GM18517 (cell line): ENCODE results near the gene RNU5D-1.

Source experiments
- ATAC-seq: cut with Tn5 transposase; IDR thresholded peaks from one replicate; pipeline ENCODE4 v1.9.1; 2021; ENCODE audit warnings: mild to moderate bottlenecking, moderate library complexity; ENCODE audit not compliant: unreplicated experiment

The RNU5D-1 gene

DNA sequence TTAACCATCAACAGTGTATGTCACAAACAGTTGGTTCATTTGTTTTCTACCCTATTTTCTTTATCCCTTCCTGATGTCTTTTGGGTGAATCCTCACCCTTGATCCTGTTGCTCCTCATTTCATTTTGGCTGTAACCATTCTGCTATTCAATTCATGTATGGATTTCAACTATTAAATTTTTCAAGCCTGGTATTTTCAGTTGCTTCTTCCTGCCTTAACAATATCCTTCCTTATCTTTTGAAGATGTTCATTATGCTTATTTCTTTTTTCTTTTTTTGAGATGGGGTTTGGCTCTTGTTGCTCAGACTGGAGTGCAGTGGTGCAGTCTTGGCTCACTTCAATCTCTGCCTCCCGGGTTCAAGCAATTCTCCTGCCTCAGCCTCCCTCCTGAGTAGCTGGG lies 2.8 kb upstream of the RNU5D-1 start:
- no peak for ATAC-seq

DNA sequence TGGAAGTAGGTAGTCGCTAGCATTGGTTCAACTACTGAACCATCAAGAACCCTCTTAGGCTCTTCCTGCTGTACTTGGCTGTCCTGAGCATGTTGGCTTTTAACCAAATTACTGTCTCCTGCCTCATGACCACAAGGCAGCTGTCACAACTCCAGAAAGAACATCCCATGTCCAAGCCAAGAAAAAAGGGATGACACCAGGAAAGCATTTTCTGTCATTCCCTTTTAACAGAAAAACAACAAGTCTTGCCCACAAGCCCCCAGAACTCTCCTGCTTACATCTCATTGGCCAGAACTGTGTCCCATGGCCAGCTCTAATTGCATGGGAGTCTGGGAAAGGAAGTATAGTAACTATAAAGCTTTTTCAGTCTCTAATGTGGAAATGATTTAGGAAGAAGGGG lies 2.4 kb upstream of the RNU5D-1 start:
- ATAC-seq, result no peak

DNA sequence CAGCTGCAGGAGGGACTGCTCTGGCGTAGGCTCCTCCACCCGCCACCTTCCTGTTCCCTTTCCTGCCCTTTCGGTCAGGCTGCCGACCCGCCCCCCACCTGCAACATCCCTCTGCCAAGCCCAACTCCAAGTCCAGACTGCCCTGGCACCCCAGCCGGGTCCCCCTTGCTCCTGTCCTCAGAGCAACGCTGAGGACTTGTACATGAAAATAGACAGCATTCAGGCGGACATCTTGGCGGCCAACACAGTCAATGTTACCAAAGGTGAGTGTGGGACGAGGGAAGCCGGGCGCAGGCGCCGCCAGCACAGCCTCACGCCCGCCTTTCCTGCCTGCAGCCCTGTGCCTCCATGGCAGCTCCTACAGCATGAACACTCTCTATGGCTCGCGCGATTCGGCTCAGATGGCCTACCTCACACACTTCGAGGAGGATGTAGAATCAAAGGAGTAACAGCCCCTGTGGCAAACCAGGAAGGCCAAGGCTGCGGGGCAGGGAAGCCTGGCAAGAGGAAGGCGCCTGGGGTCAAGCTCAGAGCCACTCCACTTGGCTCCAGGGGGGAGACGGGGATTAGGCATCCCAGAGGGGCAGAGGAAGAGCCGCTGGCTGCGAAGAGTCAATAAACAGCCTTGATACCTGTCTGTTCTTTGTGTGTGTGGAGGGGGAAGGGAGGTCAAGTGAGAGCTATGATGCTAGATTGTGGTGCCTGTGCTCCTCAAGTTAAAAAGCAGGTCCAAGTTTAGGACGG lies 5.8 kb downstream of the RNU5D-1 start:
- ATAC-seq, result no peak

- ATAC-seq, result no peak
Observed at GRCh38 chr1:44724296-44724954, 6.5 kb downstream of the RNU5D-1 start.

- ATAC-seq, result no peak
Observed at GRCh38 chr1:44723496-44724295, 7.3 kb downstream of the RNU5D-1 start.

DNA sequence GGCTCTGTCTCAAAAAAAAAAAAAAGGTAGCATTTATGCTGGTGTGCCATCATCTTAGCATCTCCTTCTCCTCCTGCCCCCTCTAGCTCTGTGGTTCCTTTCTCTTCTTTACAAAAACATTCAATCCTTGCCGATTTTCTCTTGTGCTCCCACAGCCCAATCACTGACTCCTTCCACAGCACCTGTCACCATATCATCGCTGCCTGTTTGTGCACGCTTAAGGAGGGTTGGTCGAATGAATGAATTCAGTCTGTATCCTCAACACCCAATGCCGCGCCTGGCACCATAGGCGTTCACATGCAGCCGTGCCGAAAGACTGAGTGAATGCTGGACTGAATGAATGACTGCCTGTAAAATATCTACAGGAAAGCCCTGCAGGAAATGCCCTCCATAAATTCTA lies 7.9 kb downstream of the RNU5D-1 start:
- ATAC-seq, result no peak

- ATAC-seq, result peak; percentile 72
Observed at GRCh38 chr1:44721485-44722361, 9.2 kb downstream of the RNU5D-1 start.

DNA sequence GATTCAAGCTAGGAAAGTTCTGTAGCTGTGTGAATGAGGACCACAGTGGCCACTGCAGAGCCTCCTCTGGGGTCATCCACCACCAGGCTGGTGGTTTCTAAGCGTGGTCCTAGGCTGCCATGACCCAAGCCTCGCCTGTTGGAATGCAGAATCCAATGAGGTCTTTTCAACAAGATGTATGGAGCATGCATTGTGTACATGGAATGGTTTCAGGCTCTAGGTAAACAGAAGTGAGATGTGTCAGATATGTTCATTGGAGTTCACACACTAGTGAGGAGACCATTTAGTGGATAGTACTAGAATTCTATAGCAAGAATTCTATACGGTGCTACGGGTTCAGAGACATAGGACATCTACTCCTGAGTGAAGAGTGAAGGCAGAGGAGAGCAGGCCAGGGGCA lies 10.7 kb downstream of the RNU5D-1 start:
- no peak for ATAC-seq

- ATAC-seq, result no peak
Observed at GRCh38 chr1:44719318-44719717, 11.7 kb downstream of the RNU5D-1 start.

- no peak for ATAC-seq
Observed at GRCh38 chr1:44718091-44718490, 12.9 kb downstream of the RNU5D-1 start.

- no peak for ATAC-seq
Observed at GRCh38 chr1:44717653-44718052, 13.3 kb downstream of the RNU5D-1 start.

- no peak for ATAC-seq
Observed at GRCh38 chr1:44717156-44717555, 13.8 kb downstream of the RNU5D-1 start.

DNA sequence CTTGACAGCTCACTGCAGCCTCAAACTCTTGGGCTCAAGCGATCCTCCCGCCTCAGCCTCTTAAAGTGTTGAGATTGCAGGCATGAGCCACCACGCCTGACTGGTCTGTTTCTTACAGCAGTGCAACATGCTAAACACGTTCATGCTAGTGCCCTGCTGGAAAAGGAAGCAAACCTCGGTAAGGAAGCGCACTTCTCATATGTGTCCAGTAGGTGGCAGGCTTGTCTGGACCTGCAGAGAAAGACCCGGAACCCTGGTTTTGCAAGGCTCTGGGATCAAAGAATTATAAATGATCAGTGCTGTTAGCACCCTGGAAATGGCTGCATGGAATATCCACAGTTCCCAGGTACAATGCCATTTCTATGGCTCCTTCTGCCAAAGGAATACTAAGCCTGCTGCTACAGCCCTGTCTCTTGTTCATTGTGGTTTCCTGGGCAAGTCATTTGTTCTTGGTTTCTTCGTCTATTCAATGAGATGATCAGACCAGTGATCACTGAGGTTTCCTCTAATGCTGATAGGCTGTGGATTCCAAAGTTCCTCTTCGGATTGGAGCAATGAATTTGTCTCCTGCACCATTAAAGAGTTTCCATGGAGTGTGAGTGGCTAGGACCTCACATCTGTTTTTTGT lies 15.9 kb downstream of the RNU5D-1 start:
- no peak for ATAC-seq

DNA sequence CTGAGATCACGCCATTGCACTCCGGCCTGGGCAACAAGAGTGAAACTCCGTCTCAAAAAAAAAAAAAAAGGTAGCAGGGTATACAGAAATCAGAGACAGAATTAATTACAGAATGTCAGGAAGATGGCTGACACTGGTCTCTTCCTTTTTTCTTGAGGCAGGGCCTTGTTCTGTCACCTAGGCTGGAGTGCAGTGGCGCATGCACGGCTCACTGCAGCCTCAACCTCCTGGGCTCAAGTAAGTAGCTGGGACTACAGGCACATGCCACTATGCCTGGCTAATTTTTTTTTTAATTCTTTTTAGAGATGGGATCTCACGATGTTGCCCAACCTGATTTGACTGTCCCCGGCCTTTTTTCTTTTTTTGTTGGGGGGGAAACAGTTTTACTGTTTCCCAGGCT lies 16.4 kb downstream of the RNU5D-1 start:
- no peak for ATAC-seq

GRCh38 chr1:44713321-44713781 lies 17.6 kb downstream of the RNU5D-1 start:
- no peak for ATAC-seq

DNA sequence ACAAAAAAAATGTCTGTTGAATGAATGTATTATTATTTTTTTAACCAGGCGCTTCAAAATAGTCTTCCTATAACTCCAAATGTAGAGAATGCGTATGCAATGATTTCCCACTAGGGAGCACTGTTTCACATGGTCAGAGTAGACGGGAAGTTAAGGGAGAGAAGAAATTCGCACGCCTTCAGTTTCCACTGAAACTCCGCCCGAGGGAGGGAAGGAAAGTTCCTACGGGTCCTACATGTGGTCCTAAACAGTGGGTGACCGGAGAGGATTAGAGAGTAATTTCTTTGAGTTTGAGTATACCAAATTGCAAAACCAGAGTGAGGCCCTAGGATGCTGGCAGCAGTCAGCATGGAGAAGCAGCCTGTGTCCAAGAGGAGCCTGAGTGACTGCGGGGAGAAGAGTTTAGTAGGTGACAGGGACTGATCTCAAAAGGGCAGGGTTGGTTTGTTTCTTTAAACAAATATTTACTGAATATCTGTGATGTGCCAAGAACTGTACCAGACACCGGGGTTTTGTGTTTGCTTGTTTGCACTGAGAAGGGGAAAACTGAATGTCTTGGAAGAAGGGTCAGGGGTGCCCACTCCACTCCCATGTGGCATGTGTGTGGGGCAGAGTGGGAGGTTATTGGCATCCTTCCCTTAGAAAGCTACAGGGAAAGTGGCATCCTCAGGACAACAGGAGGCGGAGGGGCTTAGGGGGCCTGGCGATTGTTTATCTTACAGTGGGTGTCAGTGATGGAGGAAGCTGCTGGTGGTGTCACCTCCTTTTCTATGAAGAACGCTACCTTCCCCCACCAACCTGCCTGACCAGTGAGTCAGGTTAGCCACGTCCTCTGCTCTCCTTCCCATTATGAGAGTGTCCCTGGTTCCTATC lies 22.8 kb downstream of the RNU5D-1 start:
- no peak for ATAC-seq

DNA sequence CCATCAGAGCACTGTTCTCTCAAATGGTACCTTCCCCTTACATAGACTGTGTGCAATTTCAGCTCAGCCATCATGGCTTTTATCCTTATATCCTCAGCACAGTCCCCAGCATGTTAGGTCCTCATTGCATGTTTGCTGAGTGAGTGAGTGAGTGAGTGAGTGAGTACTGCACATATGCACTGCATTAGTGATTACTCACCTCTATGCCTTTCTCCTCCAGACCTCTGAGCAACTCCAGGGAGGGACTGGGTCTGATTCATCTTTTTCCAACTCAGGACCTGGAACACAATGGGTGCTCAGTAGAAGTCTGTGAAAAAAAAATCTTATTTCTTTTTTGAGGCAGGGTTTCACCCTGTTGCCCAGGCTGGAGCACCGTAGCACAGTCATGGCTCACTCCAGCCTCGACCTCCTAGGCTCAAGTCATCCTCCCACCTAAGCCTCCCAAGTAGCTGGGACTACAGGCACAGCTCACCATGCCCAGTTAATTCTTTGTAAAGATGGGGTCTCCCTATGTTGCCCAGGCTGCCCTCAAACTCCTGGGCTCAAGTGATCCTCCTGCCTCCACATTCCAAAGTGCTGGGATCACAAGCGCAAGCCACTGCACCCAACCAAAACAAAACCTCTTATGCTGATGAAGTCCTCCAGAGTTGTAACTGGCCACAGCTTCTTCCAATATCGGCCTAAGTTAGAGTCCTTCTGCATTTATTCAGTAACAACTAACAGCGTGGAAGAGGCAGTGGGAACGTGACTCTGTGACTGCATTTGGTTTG lies 23.7 kb downstream of the RNU5D-1 start:
- no peak for ATAC-seq

DNA sequence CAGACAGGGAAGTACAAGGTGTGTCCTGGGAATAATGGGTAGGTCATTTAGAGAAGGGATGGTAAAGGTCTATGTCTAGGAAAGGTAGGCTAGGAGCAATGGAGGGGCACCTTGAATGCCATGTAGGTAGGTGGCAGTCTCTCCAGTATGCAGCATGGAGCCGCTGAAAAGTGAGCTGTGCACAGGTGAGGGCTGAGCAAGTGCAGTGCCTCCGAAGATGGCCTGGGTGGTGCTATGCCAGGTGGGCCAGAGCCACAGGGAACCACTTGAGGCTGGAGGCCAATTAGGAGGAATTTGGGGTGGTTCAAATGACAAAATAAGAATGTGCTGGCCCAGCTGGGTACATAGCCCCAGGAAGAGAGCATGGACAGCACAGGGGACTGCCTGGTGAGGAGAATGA lies 25.0 kb downstream of the RNU5D-1 start:
- no peak for ATAC-seq

DNA sequence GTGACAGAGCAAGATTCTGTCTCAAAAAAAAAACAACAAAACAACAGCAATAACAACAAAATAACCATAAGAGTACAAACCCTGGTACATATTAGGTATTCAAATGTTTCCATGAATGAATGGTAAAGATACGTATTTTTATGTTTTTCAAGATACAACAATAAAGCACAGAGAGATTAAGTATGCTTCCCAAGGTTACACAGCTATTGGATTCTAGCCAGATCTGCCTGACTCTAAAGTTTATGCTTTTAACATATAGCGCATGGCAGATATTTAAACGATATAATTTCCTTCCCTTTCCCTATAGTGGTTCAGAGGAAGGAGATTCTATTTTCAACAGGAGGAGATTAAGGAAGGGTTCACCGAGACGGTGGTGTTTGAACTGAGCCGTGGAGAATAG lies 25.5 kb downstream of the RNU5D-1 start:
- ATAC-seq, result no peak
